Panc1 (cell line): ENCODE data around the gene ACACA.

Source experiments
- CTCF ChIP-seq: fragments of 450-650 bp; IDR thresholded peaks from 2 replicates; pipeline ENCODE4 v1.5.1; 2017; ENCODE audit warnings: mild to moderate bottlenecking
- POLR2AphosphoS5 ChIP-seq: IDR thresholded peaks from 2 replicates; pipeline ENCODE4 v1.6.1; 2012; ENCODE audit warnings: mild to moderate bottlenecking, low read depth, low read length, moderate library complexity
- TCF7L2 ChIP-seq: IDR thresholded peaks from 2 replicates; pipeline ENCODE4 v1.6.1; 2011; ENCODE audit warnings: mild to moderate bottlenecking, low read depth, low read length, inconsistent platforms
- TF ChIP-seq, protein P1 (sequence below), 2 experiments: IDR thresholded peaks; 2 replicates each; pipeline ENCODE4 v1.6.1; 2011 to 2012; ENCODE audit warnings: low read depth in 2 of 2, control low read depth in 1 of 2, low read length in 1 of 2, mild to moderate bottlenecking in 1 of 2, moderate library complexity in 1 of 2; ENCODE audit not compliant: insufficient read depth in 1 of 2

GRCh38 chr17:37138571-37139120 is 268.0 kb downstream of the ACACA start:
- TF ChIP-seq CTCF, result no peak
- TF ChIP-seq, protein P1, sequence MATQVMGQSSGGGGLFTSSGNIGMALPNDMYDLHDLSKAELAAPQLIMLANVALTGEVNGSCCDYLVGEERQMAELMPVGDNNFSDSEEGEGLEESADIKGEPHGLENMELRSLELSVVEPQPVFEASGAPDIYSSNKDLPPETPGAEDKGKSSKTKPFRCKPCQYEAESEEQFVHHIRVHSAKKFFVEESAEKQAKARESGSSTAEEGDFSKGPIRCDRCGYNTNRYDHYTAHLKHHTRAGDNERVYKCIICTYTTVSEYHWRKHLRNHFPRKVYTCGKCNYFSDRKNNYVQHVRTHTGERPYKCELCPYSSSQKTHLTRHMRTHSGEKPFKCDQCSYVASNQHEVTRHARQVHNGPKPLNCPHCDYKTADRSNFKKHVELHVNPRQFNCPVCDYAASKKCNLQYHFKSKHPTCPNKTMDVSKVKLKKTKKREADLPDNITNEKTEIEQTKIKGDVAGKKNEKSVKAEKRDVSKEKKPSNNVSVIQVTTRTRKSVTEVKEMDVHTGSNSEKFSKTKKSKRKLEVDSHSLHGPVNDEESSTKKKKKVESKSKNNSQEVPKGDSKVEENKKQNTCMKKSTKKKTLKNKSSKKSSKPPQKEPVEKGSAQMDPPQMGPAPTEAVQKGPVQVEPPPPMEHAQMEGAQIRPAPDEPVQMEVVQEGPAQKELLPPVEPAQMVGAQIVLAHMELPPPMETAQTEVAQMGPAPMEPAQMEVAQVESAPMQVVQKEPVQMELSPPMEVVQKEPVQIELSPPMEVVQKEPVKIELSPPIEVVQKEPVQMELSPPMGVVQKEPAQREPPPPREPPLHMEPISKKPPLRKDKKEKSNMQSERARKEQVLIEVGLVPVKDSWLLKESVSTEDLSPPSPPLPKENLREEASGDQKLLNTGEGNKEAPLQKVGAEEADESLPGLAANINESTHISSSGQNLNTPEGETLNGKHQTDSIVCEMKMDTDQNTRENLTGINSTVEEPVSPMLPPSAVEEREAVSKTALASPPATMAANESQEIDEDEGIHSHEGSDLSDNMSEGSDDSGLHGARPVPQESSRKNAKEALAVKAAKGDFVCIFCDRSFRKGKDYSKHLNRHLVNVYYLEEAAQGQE (IDR thresholded peaks at IDR 0.05; ENCODE audit: insufficient read depth in 1 of 2, low read depth in 2 of 2, low read length in 1 of 2), result no peak
- TF ChIP-seq TCF7L2, result no peak
- TF ChIP-seq POLR2AphosphoS5, result no peak
